ENCODE results near the gene IL26.
"Not testable (repeated sequence)": the region's sequence is repeated elsewhere in the genome, so short reads cannot be mapped to it uniquely, and the experiment has no call there.

Gene IL26

GRCh38 chr12:68198507-68199086, 27.0 kb downstream of the IL26 start:
- no peak for DNase-seq (ENCODE audit: low spot score)

- no peak for DNase-seq (ENCODE audit: low spot score)
Measured at GRCh38 chr12:68190301-68190700, 35.3 kb downstream of the IL26 start.

- no peak for DNase-seq (ENCODE audit: low spot score)
Measured at GRCh38 chr12:68189821-68190242, 35.8 kb downstream of the IL26 start.

- no peak for DNase-seq (ENCODE audit: low spot score)
Measured at GRCh38 chr12:68185598-68185997, 40.0 kb downstream of the IL26 start.

GRCh38 chr12:68180792-68181744, 44.5 kb downstream of the IL26 start:
- DNase-seq (ENCODE audit: low spot score): no peak

- DNase-seq (ENCODE audit: low spot score): no peak
Measured at GRCh38 chr12:68178774-68179439, 46.7 kb downstream of the IL26 start.

GRCh38 chr12:68178184-68178583, 47.4 kb downstream of the IL26 start:
- DNase-seq (ENCODE audit: low spot score): no peak

- no peak for DNase-seq (ENCODE audit: low spot score)
Measured at GRCh38 chr12:68177562-68177961, 48.0 kb downstream of the IL26 start.

GRCh38 chr12:68176257-68176656, 49.4 kb downstream of the IL26 start:
- no peak for DNase-seq (ENCODE audit: low spot score)

- DNase-seq (ENCODE audit: low spot score): no peak
Measured at GRCh38 chr12:68175557-68176061, 50.0 kb downstream of the IL26 start.

GRCh38 chr12:68174761-68175160, 50.8 kb downstream of the IL26 start:
- not testable (repeated sequence) for DNase-seq (ENCODE audit: low spot score)

- no peak for DNase-seq (ENCODE audit: low spot score)
Measured at GRCh38 chr12:68173792-68174191, 51.8 kb downstream of the IL26 start.

GRCh38 chr12:68170726-68171125, 54.9 kb downstream of the IL26 start:
- DNase-seq (ENCODE audit: low spot score): no peak

GRCh38 chr12:68169213-68169889, 56.3 kb downstream of the IL26 start:
- no peak for DNase-seq (ENCODE audit: low spot score)

- DNase-seq (ENCODE audit: low spot score): no peak
Measured at GRCh38 chr12:68166317-68166831, 59.2 kb downstream of the IL26 start.

- no peak for DNase-seq (ENCODE audit: low spot score)
Measured at GRCh38 chr12:68163560-68164081, 62.0 kb downstream of the IL26 start.

GRCh38 chr12:68162374-68162773, 63.2 kb downstream of the IL26 start:
- DNase-seq (ENCODE audit: low spot score): no peak

- DNase-seq (ENCODE audit: low spot score): no peak
Measured at GRCh38 chr12:68159681-68160304, 65.8 kb downstream of the IL26 start, which contains the start of gene IFNG. IFNG (minus strand) TSS chr12:68159740; CDS start chr12:68159615, 125 bp downstream.

GRCh38 chr12:68158432-68158831, 67.2 kb downstream of the IL26 start:
- DNase-seq (ENCODE audit: low spot score): no peak

GRCh38 chr12:68157380-68157779, 68.2 kb downstream of the IL26 start:
- no peak for DNase-seq (ENCODE audit: low spot score)

GRCh38 chr12:68156636-68157035, 69.0 kb downstream of the IL26 start:
- no peak for DNase-seq (ENCODE audit: low spot score)
